B cell (primary cell): ENCODE results near the gene ERBIN.

Source experiments
- CTCF ChIP-seq: fragments of 200-600 bp; IDR thresholded peaks from one replicate; pipeline ENCODE4 v1.8.0; 2022; ENCODE audit warnings: antibody characterized with exemption, mild to moderate bottlenecking
- EZH2 ChIP-seq: IDR thresholded peaks from 2 replicates; pipeline ENCODE4 v1.6.1; 2012; ENCODE audit warnings: borderline replicate concordance, low read depth, mild to moderate bottlenecking, moderate library complexity, low read length; ENCODE audit not compliant: insufficient read depth, poor library complexity, severe bottlenecking

DNA sequence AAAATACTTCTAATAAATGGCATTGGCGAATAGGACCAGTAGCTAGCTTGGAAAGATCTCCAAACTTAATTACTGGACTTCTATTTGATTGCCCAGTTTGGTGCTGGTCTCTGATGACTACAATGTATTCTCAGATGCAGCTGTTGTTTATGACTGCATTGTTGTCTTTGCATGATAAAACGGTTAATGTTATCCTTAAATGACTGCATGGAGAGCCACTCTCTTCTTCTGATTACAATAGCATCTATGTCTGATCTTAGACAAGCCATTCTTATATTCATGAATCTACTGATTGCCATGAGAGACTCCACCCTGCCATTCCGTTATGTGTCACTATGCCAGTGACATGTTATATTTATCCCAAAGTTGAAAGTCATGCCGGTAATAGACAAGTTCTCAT is 42.9 kb upstream of the ERBIN start:
- no peak for TF ChIP-seq CTCF
- TF ChIP-seq EZH2, result no peak
